Activated CD4-positive, alpha-beta T cell treated with anti-CD3 and anti-CD28 coated beads, Interleukin-2, amount 50 U/mL, for 24 hours (primary cell): Measurements from ENCODE around the gene BCL2L1.

Experiments used
- DNase-seq, 2 donors: peaks; one replicate each; pipeline ENCODE4 v3.0.0-alpha.2; 2020; ENCODE audit warnings: low read depth in 1 of 2, low spot score in 1 of 2

Gene BCL2L1

DNA sequence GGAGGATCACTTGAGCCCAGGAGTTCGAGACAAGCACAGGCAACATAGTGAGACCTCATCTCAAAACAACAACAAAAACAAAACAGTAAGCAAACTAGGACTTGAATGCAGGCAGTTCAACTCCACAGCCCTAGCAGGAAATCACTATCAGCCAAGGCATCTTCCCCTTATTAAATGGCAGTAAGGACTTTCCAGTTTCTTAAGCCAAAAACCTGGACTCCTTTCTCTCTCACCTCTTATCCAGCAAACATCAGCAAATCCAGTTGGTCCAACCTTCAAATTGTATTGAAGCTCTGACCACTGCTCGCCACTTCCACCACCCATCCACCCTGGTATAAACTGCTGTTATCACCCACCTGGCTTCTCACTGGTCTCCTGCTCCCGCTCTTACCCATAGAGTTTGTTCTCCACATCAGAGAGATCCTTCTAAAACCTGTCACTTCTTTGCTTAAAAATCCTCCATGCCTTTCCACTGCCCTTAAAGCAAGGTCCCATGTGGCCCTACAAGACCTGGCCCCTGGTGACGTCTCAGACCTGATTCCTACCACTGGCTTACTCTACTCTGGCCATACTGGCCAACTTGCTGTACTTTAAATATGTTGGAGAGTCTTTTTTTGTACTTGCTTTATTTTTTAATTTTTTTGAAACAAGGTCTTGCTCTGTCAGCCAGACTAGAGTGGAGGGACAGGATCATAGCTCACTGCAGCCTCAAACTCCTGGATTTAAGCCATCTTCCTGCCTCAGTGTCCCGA, 27.6 kb downstream of the BCL2L1 start:
- no peak for DNase-seq

DNA sequence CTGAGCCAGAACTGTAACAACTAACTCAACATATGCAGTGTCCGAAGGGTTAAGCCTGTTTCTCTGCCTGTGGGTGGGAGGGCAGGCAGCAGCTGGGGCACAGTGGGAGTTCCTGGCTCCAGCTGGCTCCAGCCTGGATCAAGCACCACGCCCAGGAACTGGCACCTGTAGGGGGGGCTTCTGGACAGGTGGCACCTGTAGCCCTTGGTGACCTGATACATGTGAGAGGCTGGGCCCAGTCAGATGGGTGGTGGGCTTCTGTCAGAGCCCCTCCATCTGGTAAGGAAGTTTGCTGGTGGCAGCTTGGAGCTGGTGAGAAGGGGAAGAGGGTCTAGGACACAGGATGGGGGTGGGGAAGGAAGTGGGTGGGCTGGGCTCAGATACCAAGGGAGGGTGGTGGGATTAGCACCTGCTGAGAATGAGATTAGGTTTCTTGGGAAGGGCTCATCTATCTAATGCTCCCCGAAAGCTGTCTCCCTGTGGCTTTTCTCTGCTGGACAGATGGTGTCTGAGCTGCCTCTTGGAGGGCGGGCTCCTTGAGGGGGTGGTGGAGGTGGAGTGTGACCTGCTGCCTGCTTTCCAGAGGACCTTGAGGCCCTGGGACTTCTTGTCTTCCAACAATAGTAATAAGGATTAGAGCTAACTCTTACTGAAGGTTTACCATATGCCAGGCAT, 28.5 kb downstream of the BCL2L1 start:
- no peak for DNase-seq

DNA sequence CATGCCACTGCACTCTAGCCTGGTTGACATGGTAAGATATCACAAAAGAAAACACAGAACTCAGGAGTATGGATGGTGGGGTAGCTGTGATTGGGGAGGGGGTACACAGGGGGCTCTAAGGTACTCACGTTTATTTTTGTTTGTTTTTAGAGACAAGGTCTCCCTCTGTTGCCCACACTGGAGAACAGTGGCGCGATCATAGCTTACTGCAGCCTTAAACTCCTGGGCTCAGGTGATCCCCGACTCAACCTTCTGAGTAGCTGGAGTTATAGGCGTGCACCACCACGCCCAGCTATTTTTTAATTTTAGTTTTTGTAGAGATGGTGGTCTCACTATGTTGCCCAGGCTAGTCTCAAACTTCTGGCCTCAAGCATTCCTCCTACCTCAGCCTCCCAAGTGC, 29.3 kb downstream of the BCL2L1 start:
- no peak for DNase-seq

GRCh38 chr20:31691646-31692275, 30.9 kb downstream of the BCL2L1 start:
- DNase-seq, result no peak

- no peak for DNase-seq
Measured at GRCh38 chr20:31690124-31690666, 32.5 kb downstream of the BCL2L1 start.

DNA sequence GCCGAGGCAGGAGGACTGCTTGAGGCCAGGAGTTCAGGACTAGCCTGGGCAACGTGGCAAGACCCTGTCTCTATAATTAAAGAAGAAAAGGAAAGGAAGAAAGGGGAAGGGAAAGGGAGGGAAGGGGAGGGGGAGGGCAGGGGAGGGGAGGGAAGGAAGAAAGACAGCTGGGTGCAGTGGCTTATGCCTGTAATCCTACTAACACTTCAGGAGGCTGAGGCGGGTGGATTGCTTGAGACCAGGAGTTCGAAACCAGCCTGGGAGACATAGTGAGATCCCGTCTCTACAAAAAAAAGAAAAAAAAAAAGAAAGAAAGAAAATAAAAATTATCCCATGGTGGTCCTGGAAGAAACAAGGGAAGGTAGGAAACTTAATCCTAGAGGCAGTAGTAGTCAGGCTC, 33.5 kb downstream of the BCL2L1 start:
- DNase-seq, result no peak

GRCh38 chr20:31687777-31688176, 34.9 kb downstream of the BCL2L1 start:
- no peak for DNase-seq

- DNase-seq, result no peak
Measured at GRCh38 chr20:31685853-31686643, 36.6 kb downstream of the BCL2L1 start.

DNA sequence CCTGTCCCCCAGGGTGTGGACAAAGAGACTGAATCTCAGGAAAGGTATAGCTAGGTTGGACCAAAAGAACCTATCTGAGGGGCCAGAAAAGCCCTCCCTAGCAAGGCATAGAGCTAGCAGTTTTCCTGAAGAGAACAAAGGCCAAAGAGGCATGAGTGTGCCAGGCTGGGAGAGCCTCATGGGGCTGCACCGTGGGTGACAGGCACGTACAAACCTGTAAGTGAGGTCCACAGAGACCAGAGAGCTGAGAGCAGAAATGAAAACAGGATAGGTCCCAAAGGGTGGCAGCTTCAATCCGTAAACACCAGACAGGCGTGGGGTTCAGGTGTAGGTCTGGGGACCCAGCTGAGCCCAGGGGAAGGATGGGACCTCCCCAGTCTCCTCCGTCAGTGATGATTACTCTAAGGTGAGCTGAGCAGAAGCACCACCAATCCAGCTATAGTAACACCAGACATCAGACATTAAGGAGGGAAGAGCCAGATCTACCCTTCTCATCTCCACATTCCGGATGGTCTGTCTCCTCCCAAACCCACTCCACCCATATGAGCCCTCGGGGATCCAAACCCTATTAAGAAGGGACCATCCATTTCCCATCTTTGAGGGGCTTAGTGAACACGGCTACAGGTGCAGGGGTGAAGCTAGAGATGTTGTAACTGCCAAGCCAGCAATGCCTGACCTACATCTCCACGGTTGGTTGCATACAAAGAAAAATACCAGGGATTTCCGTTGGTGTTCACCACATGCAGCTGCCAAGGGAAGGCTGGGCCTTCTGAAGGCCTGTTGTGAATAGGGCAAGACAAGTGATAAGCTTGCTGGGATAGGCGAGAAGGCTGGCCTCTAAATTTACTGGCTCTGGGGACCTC, 38.3 kb downstream of the BCL2L1 start:
- DNase-seq, result no peak

GRCh38 chr20:31682927-31683326, 39.7 kb downstream of the BCL2L1 start:
- DNase-seq, result no peak

GRCh38 chr20:31682352-31682751, 40.3 kb downstream of the BCL2L1 start:
- DNase-seq, result no peak

GRCh38 chr20:31681769-31682168, 40.9 kb downstream of the BCL2L1 start:
- no peak for DNase-seq

DNA sequence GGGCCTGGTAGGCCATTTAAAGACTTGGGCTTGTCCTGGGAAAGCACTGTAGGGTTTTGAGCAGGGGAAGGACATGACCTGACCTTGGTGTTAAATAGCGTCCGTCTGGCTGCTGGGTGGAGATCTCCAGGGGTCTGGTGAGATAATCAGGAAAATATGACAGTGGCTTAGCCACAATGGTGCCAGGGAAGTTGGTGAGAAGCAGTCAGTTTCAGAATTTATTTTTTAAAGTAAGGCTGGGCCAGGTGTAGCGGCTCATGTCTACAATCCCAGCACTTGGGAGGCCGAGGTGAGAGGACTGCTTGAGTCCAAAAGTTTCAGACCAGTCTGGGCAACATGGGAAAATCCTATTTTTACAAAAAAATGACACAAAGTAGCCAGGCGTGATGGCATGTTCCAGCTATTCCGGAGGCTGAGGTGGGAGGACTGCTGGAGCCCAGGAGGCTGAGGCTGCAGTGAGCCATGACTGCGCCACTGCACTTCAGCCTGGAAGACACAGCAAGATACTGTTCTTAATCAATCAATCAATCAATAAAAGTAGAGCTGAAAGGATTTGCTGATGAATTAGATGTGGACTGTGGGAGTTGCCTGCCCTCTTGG, 41.4 kb downstream of the BCL2L1 start:
- no peak for DNase-seq

DNA sequence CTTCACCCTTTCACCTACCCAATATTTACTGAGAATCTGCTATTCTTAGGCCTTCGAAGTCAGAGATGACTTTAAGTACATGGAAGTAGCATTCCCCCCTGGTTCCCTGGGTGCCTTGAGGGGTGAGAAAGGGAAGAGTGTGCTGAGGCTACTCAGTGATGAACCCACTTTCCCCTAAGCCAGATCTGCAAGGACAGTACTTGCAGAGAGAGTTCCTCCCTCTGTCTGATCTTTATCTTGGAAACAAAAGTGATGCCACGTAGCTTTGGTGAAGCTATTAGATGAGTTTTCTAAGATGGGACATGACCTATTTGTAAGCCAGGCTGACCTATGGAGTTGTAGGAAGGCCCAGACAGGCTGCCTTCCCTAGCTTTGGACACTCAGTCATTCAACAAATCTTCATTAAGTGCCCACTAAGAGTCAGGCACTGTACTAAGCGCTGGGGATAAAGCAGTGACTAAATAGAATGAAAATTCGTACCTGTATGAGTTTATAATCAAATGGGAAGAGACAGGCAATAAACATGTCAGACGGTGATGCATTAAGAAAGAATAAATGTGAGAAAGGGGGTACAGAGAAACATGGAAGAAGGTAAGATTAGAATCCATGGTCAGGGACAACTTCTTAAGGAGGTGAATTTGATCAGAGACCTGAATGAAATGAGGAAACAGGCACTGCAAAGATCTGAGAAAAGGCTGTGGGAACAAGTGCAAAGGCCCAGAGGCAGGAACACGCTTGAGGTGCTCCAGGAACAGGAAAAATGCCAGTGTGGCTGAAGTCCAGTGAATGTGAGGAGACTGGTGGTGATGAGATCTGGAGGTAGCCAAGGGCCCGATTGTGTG, 42.2 kb downstream of the BCL2L1 start:
- no peak for DNase-seq

- no peak for DNase-seq
Measured at GRCh38 chr20:31679357-31680285, 43.0 kb downstream of the BCL2L1 start.

DNA sequence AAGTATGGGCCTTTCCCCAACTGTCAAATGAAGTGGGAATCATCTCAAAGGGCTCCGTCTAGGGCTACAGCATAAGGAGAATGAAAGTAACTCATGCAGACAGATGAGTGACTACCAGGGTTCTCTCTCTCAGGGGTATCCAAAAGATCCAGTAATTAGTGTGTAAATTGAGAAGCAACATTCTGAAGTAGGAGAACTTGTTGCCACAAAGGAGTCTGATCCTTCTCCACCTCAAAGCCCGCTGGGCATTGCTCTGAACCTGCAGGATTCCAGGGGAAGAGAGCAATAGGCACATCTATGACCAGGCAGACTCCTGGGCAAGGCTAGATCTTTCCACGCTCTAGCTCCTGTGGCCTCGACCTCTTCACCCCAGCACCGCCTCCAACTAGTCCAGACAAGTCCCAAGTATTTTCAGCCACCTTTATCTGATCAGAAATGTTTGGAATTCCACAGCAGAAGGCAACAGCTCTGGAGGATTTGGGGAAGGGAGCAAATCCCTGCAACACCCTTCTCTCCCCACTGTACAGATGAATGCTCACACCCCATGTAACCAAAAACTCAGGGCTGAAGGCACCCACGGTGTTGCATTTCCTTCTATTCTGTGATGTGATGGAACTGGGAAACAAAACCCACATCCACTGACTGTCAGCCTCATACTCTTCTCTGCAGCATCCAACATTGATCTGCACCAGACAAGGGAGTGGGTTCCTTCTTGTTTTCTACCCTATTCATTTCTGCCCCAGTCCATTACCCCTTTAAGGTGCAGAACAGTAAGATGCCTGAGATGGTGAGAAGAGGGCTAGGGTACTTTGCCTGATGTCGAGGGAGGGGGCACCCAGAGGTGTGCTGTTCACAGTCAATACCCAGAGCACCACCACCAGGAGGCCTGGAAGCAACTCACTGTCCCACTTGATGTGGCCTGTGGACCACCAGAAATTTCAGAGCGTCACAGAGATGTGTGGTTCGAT, 44.0 kb downstream of the BCL2L1 start:
- no peak for DNase-seq
